ENCODE data around the gene DNAH12. TPM values are rescaled to one million over a fixed set of nuclear protein-coding genes. Genes with fewer than 3 reads are reported as not detected.
"Not testable (repeated sequence)": the region's sequence is repeated elsewhere in the genome, so short reads cannot be mapped to it uniquely, and the experiment has no call there.

Gene DNAH12
- total RNA-seq, 1 donor from 2014 or later = 0.08 TPM

GRCh38 chr3:57436195-57436761 lies 107.9 kb downstream of the DNAH12 start:
- DNase-seq = no peak
- intact Hi-C loops (cut with DNase I) = no loop called here
- no peak for ATAC-seq (ENCODE audit: poor library complexity)

- DNase-seq (no peak), ATAC-seq (ENCODE audit: poor library complexity) (no peak)
- intact Hi-C loops (cut with DNase I) = no loop called here
Observed at GRCh38 chr3:57434041-57434440, 110.1 kb downstream of the DNAH12 start.

GRCh38 chr3:57423335-57423734 lies 120.8 kb downstream of the DNAH12 start:
- intact Hi-C loops (cut with DNase I) = no loop called here
- DNase-seq (no peak), ATAC-seq (ENCODE audit: poor library complexity) (no peak)

GRCh38 chr3:57421336-57421735 lies 122.8 kb downstream of the DNAH12 start:
- DNase-seq = no peak
- ATAC-seq (ENCODE audit: poor library complexity) = no peak
- intact Hi-C loops (cut with DNase I) = no loop called here

- no peak for DNase-seq
- intact Hi-C loops (cut with DNase I) = no loop called here
- no peak for ATAC-seq (ENCODE audit: poor library complexity)
Observed at GRCh38 chr3:57420001-57420400, 124.1 kb downstream of the DNAH12 start.

GRCh38 chr3:57411715-57412114 lies 132.4 kb downstream of the DNAH12 start:
- DNase-seq (no peak), ATAC-seq (ENCODE audit: poor library complexity) (no peak)
- intact Hi-C loops (cut with DNase I) = no loop called here

- intact Hi-C loops (cut with DNase I) = no loop called here
- no peak for ATAC-seq (ENCODE audit: poor library complexity)
Observed at GRCh38 chr3:57409471-57409870, 134.7 kb downstream of the DNAH12 start.

GRCh38 chr3:57402675-57403074 lies 141.5 kb downstream of the DNAH12 start:
- intact Hi-C loops (cut with DNase I) = no loop called here
- no peak for ATAC-seq (ENCODE audit: poor library complexity)

More at GRCh38 chr3:57409471-57409870, 134.7 kb downstream of the DNAH12 start:
- no peak for DNase-seq

GRCh38 chr3:57397175-57398026 lies 146.7 kb downstream of the DNAH12 start:
- ATAC-seq (ENCODE audit: poor library complexity) (peak; percentile 80), DNase-seq (no peak)
- intact Hi-C loops (cut with DNase I) = no loop called here

More at GRCh38 chr3:57402675-57403074, 141.5 kb downstream of the DNAH12 start:
- DNase-seq = no peak

GRCh38 chr3:57393977-57394376 lies 150.2 kb downstream of the DNAH12 start:
- ATAC-seq (ENCODE audit: poor library complexity) (no peak), DNase-seq (no peak)
- intact Hi-C loops (cut with DNase I) = no loop called here

- intact Hi-C loops (cut with DNase I) = no loop called here
- DNase-seq = no peak
- no peak for ATAC-seq (ENCODE audit: poor library complexity)
Observed at GRCh38 chr3:57391767-57392166, 152.4 kb downstream of the DNAH12 start.

GRCh38 chr3:57389271-57389670 lies 154.9 kb downstream of the DNAH12 start:
- ATAC-seq (ENCODE audit: poor library complexity) (no peak), DNase-seq (no peak)
- intact Hi-C loops (cut with DNase I) = no loop called here

- DNase-seq (no peak), ATAC-seq (ENCODE audit: poor library complexity) (no peak)
- intact Hi-C loops (cut with DNase I) = no loop called here
Observed at GRCh38 chr3:57386307-57386706, 157.8 kb downstream of the DNAH12 start.

- intact Hi-C loops (cut with DNase I) = no loop called here
- ATAC-seq (ENCODE audit: poor library complexity) (no peak), DNase-seq (no peak)
Observed at GRCh38 chr3:57385498-57385897, 158.6 kb downstream of the DNAH12 start.

GRCh38 chr3:57383838-57384237 lies 160.3 kb downstream of the DNAH12 start:
- intact Hi-C loops (cut with DNase I) = no loop called here

GRCh38 chr3:57383406-57383805 lies 160.7 kb downstream of the DNAH12 start:
- intact Hi-C loops (cut with DNase I) = no loop called here
- no peak for ATAC-seq (ENCODE audit: poor library complexity)
- no peak for DNase-seq

More at GRCh38 chr3:57383838-57384237, 160.3 kb downstream of the DNAH12 start:
- DNase-seq (no peak), ATAC-seq (ENCODE audit: poor library complexity) (no peak)

- ATAC-seq (ENCODE audit: poor library complexity) (no peak), DNase-seq (no peak)
Observed at GRCh38 chr3:57382933-57383332, 161.2 kb downstream of the DNAH12 start.

GRCh38 chr3:57370341-57370740 lies 173.8 kb downstream of the DNAH12 start:
- intact Hi-C loops (cut with DNase I) = no loop called here
- DNase-seq (no peak), ATAC-seq (ENCODE audit: poor library complexity) (no peak)

More at GRCh38 chr3:57382933-57383332, 161.2 kb downstream of the DNAH12 start:
- intact Hi-C loops (cut with DNase I) = no loop called here

- DNase-seq; intact Hi-C loops (cut with DNase I); ATAC-seq (ENCODE audit: poor library complexity): not testable (repeated sequence)
Observed at GRCh38 chr3:57365089-57365488, 179.1 kb downstream of the DNAH12 start.

GRCh38 chr3:57356275-57356674 lies 187.9 kb downstream of the DNAH12 start:
- intact Hi-C loops (cut with DNase I); DNase-seq: not testable (repeated sequence)

More at GRCh38 chr3:57356275-57356674, 187.9 kb downstream of the DNAH12 start:
- ATAC-seq (ENCODE audit: poor library complexity) = not testable (repeated sequence)

Data from Right ventricle myocardium superior (tissue), 1 donor.